Panc1 (cell line): ENCODE data around the gene CYTH2. TPM values are rescaled to one million over a fixed set of nuclear protein-coding genes. Genes with fewer than 3 reads are reported as not detected.
A peak's percentile ranks its signal among the peaks of the same experiment; 100 is the strongest.

Experiments
- ATAC-seq: fragments of 200-7000 bp; cut with Tn5 transposase; 2 replicates; pipeline ENCODE4 v1.9.1; 2020; ENCODE audit warnings: mild to moderate bottlenecking, moderate library complexity
- BruUV-seq: library from RNA; stranded (reverse); fragments of 400-500 nt; replicated peaks from 2 replicates; lab custom pipeline; 2021; lab: Mats Ljungman, UMichigan
- CTCF ChIA-PET: fragments of 300-600 bp; sonication (Branson Sonifier 250); formaldehyde crosslinking; loops from one replicate; lab custom pipeline; 2022; ENCODE audit warnings: antibody characterized with exemption; lab: Charles Lee
- POLR2A ChIA-PET: fragments of 300-600 bp; sonication (Branson Sonifier 250); formaldehyde crosslinking; loops from one replicate; lab custom pipeline; 2022; ENCODE audit warnings: antibody characterized with exemption; lab: Charles Lee
- DNase-seq: peaks from one replicate; pipeline ENCODE4 v3.0.0-alpha.2; 2010; ENCODE audit warnings: low read depth, low spot score
- H3K27ac ChIP-seq: 2 replicates; pipeline ENCODE4 v1.5.1; 2011; ENCODE audit warnings: mild to moderate bottlenecking, low read length, inconsistent platforms
- H3K27me3 ChIP-seq: fragments of 200-500 bp; sonication (Bioruptor generic); 2 replicates; pipeline ENCODE4 v1.6.0; 2014; ENCODE audit warnings: low read length, inconsistent platforms; ENCODE audit not compliant: control insufficient read depth, insufficient read depth
- H3K36me3 ChIP-seq: fragments of 200-500 bp; sonication (Bioruptor generic); 2 replicates; pipeline ENCODE4 v1.5.1; 2014; ENCODE audit warnings: inconsistent platforms, mild to moderate bottlenecking, low read length, moderate library complexity; ENCODE audit not compliant: control insufficient read depth, insufficient read depth
- H3K4me1 ChIP-seq: 2 replicates; pipeline ENCODE4 v1.5.1; 2011; ENCODE audit warnings: inconsistent platforms, mild to moderate bottlenecking, low read length, moderate library complexity; ENCODE audit not compliant: control insufficient read depth, insufficient read depth
- H3K4me3 ChIP-seq, 2 experiments: 2 replicates each; pipeline ENCODE4 v1.5.1; 2011 to 2012; ENCODE audit warnings: low read depth in 2 of 2, low read length in 2 of 2, mild to moderate bottlenecking in 2 of 2, inconsistent platforms in 1 of 2, moderate library complexity in 1 of 2
- H3K9me3 ChIP-seq: fragments of 200-500 bp; sonication (Bioruptor generic); 2 replicates; pipeline ENCODE4 v1.5.1; 2014; ENCODE audit warnings: low read depth, mild to moderate bottlenecking, inconsistent platforms, low read length, moderate library complexity; ENCODE audit not compliant: control insufficient read depth, insufficient read depth
- POLR2AphosphoS5 ChIP-seq: IDR thresholded peaks from 2 replicates; pipeline ENCODE4 v1.6.1; 2012; ENCODE audit warnings: mild to moderate bottlenecking, low read depth, low read length, moderate library complexity
- SIN3A ChIP-seq: IDR thresholded peaks from 2 replicates; pipeline ENCODE4 v1.6.1; 2012; ENCODE audit warnings: low read depth, mild to moderate bottlenecking, low read length, moderate library complexity, borderline replicate concordance; ENCODE audit not compliant: insufficient read depth
- TCF7L2 ChIP-seq: IDR thresholded peaks from 2 replicates; pipeline ENCODE4 v1.6.1; 2011; ENCODE audit warnings: mild to moderate bottlenecking, low read depth, low read length, inconsistent platforms
- in situ Hi-C: cut with HindIII; loops from 2 replicates; pipeline ENCODE4 v1.10.0; 2016; ENCODE audit warnings: low sequenced_read_pairs, low pct_unique_long_range_greater_than_20kb
- intact Hi-C: fragments of 100-400 bp; cut with micrococcal nuclease; formaldehyde crosslinking; loops from one replicate; pipeline ENCODE4 v1.10.0; 2022; ENCODE audit not compliant: unreplicated experiment
- total RNA-seq: library from RNA; stranded (reverse); gene quantifications from one replicate; pipeline ENCODE4 v1.2.1, GENCODE V29; 2021; ENCODE audit not compliant: unreplicated experiment
- TF ChIP-seq, protein P1 (sequence below), 2 experiments: IDR thresholded peaks; 2 replicates each; pipeline ENCODE4 v1.6.1; 2011 to 2012; ENCODE audit warnings: low read depth in 2 of 2, control low read depth in 1 of 2, low read length in 1 of 2, mild to moderate bottlenecking in 1 of 2, moderate library complexity in 1 of 2; ENCODE audit not compliant: insufficient read depth in 1 of 2
- TF ChIP-seq, protein P2 (sequence below): fragments of 450-650 bp; IDR thresholded peaks from 2 replicates; pipeline ENCODE4 v1.5.1; 2017; ENCODE audit warnings: mild to moderate bottlenecking

The CYTH2 gene
- total RNA-seq, 1 experiment from 2014 or later = 53.4 TPM

DNA sequence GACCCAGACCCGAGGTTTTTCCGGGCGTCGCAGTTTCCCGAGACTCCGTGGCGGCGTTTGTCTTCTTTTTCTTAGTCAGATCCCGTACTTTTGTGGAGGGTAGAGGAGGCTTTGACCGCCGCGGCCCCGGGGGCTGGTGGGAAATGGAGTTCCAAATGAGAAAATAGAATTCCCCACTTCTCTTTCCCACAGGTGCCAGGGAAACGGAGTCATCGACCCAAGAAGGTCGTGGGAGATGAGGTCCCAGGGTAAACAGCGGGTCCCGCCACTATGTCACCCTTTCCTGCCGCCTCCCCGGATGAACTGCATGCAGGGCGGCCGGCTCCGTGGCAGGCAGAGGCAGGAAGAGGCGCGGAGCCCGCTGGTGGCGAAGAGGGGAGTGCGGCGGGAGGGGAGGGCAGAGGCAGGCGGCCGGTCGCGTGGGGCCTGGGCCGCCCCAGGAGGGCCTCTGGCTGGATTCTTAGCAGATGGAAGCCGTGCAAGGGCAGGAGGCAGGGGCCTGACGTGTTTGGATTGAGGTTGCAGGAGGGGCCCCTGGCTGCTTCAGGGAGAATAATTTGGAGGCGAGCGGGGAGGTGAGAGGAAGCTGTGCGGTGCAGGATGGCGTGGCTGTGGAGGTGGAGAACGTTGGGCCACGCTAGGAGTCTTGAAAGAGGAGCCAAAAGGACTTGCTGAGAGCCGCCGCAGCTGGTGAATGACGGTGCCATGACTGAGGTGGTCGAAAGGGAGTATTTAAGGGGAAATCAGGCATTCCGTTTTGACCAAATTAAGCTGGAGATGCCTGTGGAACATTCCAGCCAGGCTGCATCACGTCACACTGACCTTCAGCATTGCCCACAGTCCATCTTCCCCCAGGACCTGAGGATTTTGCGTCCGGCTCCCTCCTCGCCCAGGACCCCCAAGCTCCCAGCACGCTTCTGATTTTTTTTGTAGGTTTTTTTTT is 11.7 kb downstream of the CYTH2 start:
- H3K27me3 ChIP-seq = no peaks in the 10 kb centered on the region
- H3K4me1 ChIP-seq = peaks cover 9% of the 10 kb centered on the region
- no peak for DNase-seq
- ChIA-PET POLR2A (no interaction called here), CTCF (no interaction called here)
- H3K36me3 ChIP-seq = no peaks in the 10 kb centered on the region; the same call in 1 of the 2 replicates
- in situ Hi-C loops = no loop called here
- H3K27ac ChIP-seq = no peak overlapping the region
- BruUV-seq = no TSS peak
- intact Hi-C loops = no loop called here
- H3K4me3 ChIP-seq = no peak overlapping the region
- ATAC-seq = no peak
- no peaks in the 10 kb centered on the region for H3K9me3 ChIP-seq
- TF ChIP-seq TCF7L2 = no peak
- TF ChIP-seq, protein P1, sequence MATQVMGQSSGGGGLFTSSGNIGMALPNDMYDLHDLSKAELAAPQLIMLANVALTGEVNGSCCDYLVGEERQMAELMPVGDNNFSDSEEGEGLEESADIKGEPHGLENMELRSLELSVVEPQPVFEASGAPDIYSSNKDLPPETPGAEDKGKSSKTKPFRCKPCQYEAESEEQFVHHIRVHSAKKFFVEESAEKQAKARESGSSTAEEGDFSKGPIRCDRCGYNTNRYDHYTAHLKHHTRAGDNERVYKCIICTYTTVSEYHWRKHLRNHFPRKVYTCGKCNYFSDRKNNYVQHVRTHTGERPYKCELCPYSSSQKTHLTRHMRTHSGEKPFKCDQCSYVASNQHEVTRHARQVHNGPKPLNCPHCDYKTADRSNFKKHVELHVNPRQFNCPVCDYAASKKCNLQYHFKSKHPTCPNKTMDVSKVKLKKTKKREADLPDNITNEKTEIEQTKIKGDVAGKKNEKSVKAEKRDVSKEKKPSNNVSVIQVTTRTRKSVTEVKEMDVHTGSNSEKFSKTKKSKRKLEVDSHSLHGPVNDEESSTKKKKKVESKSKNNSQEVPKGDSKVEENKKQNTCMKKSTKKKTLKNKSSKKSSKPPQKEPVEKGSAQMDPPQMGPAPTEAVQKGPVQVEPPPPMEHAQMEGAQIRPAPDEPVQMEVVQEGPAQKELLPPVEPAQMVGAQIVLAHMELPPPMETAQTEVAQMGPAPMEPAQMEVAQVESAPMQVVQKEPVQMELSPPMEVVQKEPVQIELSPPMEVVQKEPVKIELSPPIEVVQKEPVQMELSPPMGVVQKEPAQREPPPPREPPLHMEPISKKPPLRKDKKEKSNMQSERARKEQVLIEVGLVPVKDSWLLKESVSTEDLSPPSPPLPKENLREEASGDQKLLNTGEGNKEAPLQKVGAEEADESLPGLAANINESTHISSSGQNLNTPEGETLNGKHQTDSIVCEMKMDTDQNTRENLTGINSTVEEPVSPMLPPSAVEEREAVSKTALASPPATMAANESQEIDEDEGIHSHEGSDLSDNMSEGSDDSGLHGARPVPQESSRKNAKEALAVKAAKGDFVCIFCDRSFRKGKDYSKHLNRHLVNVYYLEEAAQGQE (IDR thresholded peaks at IDR 0.05; ENCODE audit: insufficient read depth in 1 of 2, low read depth in 2 of 2, low read length in 1 of 2) = no peak
- no peak for TF ChIP-seq SIN3A
- TF ChIP-seq, protein P2, sequence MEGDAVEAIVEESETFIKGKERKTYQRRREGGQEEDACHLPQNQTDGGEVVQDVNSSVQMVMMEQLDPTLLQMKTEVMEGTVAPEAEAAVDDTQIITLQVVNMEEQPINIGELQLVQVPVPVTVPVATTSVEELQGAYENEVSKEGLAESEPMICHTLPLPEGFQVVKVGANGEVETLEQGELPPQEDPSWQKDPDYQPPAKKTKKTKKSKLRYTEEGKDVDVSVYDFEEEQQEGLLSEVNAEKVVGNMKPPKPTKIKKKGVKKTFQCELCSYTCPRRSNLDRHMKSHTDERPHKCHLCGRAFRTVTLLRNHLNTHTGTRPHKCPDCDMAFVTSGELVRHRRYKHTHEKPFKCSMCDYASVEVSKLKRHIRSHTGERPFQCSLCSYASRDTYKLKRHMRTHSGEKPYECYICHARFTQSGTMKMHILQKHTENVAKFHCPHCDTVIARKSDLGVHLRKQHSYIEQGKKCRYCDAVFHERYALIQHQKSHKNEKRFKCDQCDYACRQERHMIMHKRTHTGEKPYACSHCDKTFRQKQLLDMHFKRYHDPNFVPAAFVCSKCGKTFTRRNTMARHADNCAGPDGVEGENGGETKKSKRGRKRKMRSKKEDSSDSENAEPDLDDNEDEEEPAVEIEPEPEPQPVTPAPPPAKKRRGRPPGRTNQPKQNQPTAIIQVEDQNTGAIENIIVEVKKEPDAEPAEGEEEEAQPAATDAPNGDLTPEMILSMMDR = no peak
- TF ChIP-seq POLR2AphosphoS5 = no peak

DNA sequence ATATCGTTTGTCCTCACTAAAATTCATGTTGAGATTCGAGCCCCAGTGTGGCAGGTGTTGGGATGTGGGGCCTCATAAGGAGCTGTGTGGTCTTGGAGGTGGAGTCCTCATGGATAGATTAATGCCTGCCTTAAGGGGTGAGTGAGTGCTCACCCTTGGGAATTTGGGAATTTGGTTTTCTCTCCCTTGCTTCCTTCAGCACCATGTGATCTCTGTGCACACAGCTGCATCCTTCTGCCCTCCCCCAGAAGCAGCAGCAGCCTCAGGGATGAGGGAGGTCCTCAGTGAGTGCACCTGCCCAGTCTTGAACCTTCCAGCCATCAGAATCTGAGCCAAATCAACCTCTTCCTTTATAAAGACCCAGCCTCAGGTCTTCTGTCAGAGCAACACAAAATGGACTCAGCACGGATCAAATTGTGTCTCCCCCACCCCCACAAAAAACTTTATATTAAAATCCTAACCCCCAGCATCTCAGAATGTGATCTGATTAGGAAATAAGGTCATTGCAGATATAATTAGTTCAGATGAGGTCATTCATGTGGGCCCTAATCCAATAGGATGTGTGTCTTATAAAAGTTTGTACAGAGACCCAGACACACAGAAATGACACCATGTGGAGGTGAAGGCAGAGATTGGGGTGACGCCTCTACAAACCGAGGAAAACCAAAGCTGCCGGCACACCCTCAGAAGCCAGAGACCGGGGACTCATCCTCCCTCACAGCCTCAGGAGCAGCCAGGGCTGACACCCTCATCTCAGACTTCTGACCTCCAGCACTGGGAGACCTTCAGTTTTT is 12.9 kb downstream of the CYTH2 start:
- CTCF ChIA-PET = no interaction called here
- H3K27me3 ChIP-seq = no peaks in the 10 kb centered on the region
- H3K27ac ChIP-seq = peak overlapping the region; percentile 44; the same call in 1 of the 2 replicates
- no peaks in the 10 kb centered on the region; the same call in 1 of the 2 replicates for H3K36me3 ChIP-seq
- TF ChIP-seq POLR2AphosphoS5 = no peak; the same call in none of the 2 replicates
- TF ChIP-seq, protein P2 = no peak
- TF ChIP-seq, protein P1 (IDR thresholded peaks at IDR 0.05; ENCODE audit: insufficient read depth in 1 of 2, low read depth in 2 of 2, low read length in 1 of 2) = no peak
- no peak for TF ChIP-seq TCF7L2
- no peak for TF ChIP-seq SIN3A
- POLR2A ChIA-PET = no interaction called here
- in situ Hi-C loops (no loop called here), intact Hi-C loops (no loop called here)
- peaks cover 13% of the 10 kb centered on the region for H3K4me1 ChIP-seq
- BruUV-seq = TSS peak; percentile 56
- no peaks in the 10 kb centered on the region for H3K9me3 ChIP-seq
- DNase-seq = no peak
- H3K4me3 ChIP-seq = no peak overlapping the region
- ATAC-seq = peak; percentile 36
